SK-N-SH treated with all-trans-retinoic acid at 6 μM for 48 hours (cell line): ENCODE results near the gene SRRT.
"Not testable (repeated sequence)": the region's sequence is repeated elsewhere in the genome, so short reads cannot be mapped to it uniquely, and the experiment has no call there.

ENCODE experiments used
- ATAC-seq: fragments of 200-7000 bp; cut with Tn5 transposase; 3 replicates; pipeline ENCODE4 v1.9.1; 2020; ENCODE audit warnings: mild to moderate bottlenecking, moderate library complexity
- ARNTL ChIP-seq: fragments of 450-650 bp; formaldehyde crosslinking; IDR thresholded peaks from 2 replicates; pipeline ENCODE4 v1.5.0; 2020; ENCODE audit warnings: low read depth, mild to moderate bottlenecking, moderate library complexity, borderline replicate concordance
- BACH2 ChIP-seq: fragments of 250-450 bp; sonication (Bioruptor Pico); IDR thresholded peaks from 2 replicates; pipeline ENCODE4 v1.9.0; 2021; ENCODE audit warnings: mild to moderate bottlenecking, borderline replicate concordance
- CSRNP3 ChIP-seq: fragments of 250-450 bp; sonication (Bioruptor Pico); IDR thresholded peaks from 2 replicates; pipeline ENCODE4 v1.5.1; 2021; ENCODE audit warnings: mild to moderate bottlenecking, moderate library complexity
- ESRRG ChIP-seq: fragments of 250-450 bp; sonication (Bioruptor Pico); IDR thresholded peaks from 2 replicates; pipeline ENCODE4 v1.6.1; 2021; ENCODE audit warnings: mild to moderate bottlenecking
- GLIS3 ChIP-seq: fragments of 250-450 bp; sonication (Bioruptor Pico); IDR thresholded peaks from 2 replicates; pipeline ENCODE4 v1.5.0; 2020; ENCODE audit warnings: mild to moderate bottlenecking, moderate library complexity
- ISL1 ChIP-seq: fragments of 250-450 bp; sonication (Bioruptor Pico); IDR thresholded peaks from 2 replicates; pipeline ENCODE4 v2.1.2; 2022; ENCODE audit warnings: mild to moderate bottlenecking, moderate library complexity
- PPARA ChIP-seq: fragments of 250-450 bp; sonication (Bioruptor Pico); IDR thresholded peaks from 2 replicates; pipeline ENCODE4 v1.5.0; 2020; ENCODE audit warnings: mild to moderate bottlenecking, borderline replicate concordance
- RARB ChIP-seq: fragments of 250-450 bp; sonication (Bioruptor Pico); IDR thresholded peaks from 2 replicates; pipeline ENCODE4 v1.8.0; 2021; ENCODE audit warnings: mild to moderate bottlenecking, moderate library complexity
- SNAI2 ChIP-seq: fragments of 250-450 bp; sonication (Bioruptor Pico); IDR thresholded peaks from 2 replicates; pipeline ENCODE4 v1.5.0; 2020; ENCODE audit warnings: mild to moderate bottlenecking, moderate library complexity
- TOX ChIP-seq: fragments of 250-450 bp; sonication (Bioruptor Pico); IDR thresholded peaks from 2 replicates; pipeline ENCODE4 v1.8.0; 2021; ENCODE audit warnings: mild to moderate bottlenecking, moderate library complexity, borderline replicate concordance
- TSHZ2 ChIP-seq: fragments of 250-450 bp; sonication (Bioruptor Pico); IDR thresholded peaks from 2 replicates; pipeline ENCODE4 v1.5.0; 2020; ENCODE audit warnings: mild to moderate bottlenecking, moderate library complexity
- ZC3H10 ChIP-seq: fragments of 250-450 bp; sonication (Bioruptor Pico); IDR thresholded peaks from 2 replicates; pipeline ENCODE4 v1.5.1; 2021; ENCODE audit warnings: mild to moderate bottlenecking, moderate library complexity
- ZFP30 ChIP-seq: fragments of 450-650 bp; formaldehyde crosslinking; IDR thresholded peaks from 2 replicates; pipeline ENCODE4 v1.5.0; 2022; ENCODE audit warnings: mild to moderate bottlenecking, moderate library complexity
- ZNF70 ChIP-seq: fragments of 450-650 bp; formaldehyde crosslinking; IDR thresholded peaks from 2 replicates; pipeline ENCODE4 v1.5.0; 2020; ENCODE audit warnings: mild to moderate bottlenecking, moderate library complexity
- TF ChIP-seq, protein P1 (sequence below): fragments of 250-450 bp; sonication (Bioruptor Pico); IDR thresholded peaks from 2 replicates; pipeline ENCODE4 v1.5.1; 2020; ENCODE audit warnings: low read depth, mild to moderate bottlenecking, moderate library complexity
- TF ChIP-seq, protein P2 (sequence below): fragments of 250-450 bp; sonication (Bioruptor Pico); IDR thresholded peaks from 2 replicates; pipeline ENCODE4 v1.8.0; 2021; ENCODE audit warnings: low read depth, mild to moderate bottlenecking, moderate library complexity, borderline replicate concordance
- TF ChIP-seq, protein P3 (sequence below): fragments of 250-450 bp; sonication (Bioruptor Pico); IDR thresholded peaks from 2 replicates; pipeline ENCODE4 v1.8.0; 2020; ENCODE audit warnings: mild to moderate bottlenecking, moderate library complexity, borderline replicate concordance

The SRRT gene

DNA sequence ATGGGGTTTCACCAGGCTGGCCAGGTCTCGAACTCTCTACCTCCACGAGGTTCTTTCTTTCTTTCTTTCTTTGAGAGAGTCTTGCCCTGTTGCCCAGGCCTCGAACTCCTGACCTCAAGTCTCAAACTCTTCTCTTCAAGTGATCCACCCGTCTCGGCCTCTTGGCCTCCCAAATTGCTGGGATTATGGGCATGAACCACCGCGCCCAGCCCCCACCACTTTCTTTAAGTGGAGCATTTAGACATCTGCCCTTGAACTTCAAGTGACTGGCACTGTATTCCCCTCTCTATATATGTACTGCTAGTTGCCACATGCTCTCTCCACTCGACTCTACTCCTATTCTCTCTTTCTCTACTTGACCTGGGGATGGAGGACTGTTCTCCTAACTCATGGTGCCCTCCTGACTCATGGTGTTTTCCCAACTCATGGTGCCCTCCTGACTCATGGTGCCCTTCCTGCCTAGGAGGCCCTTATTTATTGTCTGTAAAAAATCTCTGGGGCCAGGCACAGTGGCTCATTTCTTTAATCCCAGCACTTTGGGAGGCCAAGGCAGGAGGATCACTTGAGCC, 40.1 kb downstream of the SRRT start:
- no peak for ATAC-seq
- TF ChIP-seq GLIS3 (CRISPR knock-in tag) (no peak), CSRNP3 (CRISPR knock-in tag) (no peak), ZFP30 (CRISPR knock-in tag) (no peak), ZNF70 (CRISPR knock-in tag) (no peak)
- TF ChIP-seq, protein P1, sequence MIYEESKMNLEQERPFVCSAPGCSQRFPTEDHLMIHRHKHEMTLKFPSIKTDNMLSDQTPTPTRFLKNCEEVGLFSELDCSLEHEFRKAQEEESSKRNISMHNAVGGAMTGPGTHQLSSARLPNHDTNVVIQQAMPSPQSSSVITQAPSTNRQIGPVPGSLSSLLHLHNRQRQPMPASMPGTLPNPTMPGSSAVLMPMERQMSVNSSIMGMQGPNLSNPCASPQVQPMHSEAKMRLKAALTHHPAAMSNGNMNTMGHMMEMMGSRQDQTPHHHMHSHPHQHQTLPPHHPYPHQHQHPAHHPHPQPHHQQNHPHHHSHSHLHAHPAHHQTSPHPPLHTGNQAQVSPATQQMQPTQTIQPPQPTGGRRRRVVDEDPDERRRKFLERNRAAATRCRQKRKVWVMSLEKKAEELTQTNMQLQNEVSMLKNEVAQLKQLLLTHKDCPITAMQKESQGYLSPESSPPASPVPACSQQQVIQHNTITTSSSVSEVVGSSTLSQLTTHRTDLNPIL = no peak

DNA sequence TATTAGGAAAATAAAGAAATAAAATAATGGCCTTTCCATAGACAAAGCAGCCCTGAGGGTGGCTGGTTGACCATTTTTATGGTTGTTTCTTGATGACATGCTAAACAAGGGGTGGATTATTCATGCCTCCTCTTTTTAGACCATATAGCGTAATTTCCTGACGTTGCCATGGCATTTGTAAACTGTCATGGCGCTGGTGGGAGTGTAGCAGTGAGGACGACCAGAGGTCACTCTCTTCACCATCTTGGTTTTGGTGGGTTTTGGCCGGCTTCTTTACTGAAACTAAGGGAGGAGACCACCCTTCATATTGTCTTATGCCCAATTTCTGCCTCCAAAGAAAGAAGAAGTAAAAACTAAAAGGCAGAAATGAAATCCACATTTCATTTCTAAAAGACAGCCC, 44.4 kb downstream of the SRRT start:
- ATAC-seq = not testable (repeated sequence)

- ATAC-seq = not testable (repeated sequence)
These were observed 45.0 kb downstream of the SRRT start for GRCh38 chr7:100919779-100920437.

GRCh38 chr7:100921039-100921438, 46.1 kb downstream of the SRRT start:
- ATAC-seq = no peak
- TF ChIP-seq ARNTL (CRISPR knock-in tag) (no peak), TOX (CRISPR knock-in tag) (no peak), ZFP30 (CRISPR knock-in tag) (no peak)

GRCh38 chr7:100923616-100924015, 48.7 kb downstream of the SRRT start:
- ATAC-seq = not testable (repeated sequence)

DNA sequence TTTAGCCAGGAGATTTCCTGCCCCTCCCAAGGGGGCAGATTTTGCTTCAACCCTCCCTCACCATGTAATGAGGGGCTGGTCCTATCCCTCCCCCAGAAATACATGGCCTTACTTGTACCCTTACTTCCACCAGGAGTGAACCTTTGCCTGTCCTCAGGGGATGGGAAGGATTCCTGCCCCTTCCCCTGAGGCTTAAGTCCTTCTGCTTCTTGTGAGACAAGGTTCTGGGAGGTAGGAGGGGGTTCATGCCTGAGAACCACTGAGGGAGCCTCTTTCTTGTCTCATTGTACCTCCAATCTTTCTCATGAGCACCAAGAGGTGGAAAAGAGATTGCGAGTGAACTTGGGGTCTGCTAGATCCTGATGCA, 54.9 kb downstream of the SRRT start:
- ATAC-seq = no peak
- TF ChIP-seq ARNTL (CRISPR knock-in tag) = no peak
- no peak for TF ChIP-seq ISL1
- no peak for TF ChIP-seq ESRRG (CRISPR knock-in tag)
- TF ChIP-seq, protein P2, sequence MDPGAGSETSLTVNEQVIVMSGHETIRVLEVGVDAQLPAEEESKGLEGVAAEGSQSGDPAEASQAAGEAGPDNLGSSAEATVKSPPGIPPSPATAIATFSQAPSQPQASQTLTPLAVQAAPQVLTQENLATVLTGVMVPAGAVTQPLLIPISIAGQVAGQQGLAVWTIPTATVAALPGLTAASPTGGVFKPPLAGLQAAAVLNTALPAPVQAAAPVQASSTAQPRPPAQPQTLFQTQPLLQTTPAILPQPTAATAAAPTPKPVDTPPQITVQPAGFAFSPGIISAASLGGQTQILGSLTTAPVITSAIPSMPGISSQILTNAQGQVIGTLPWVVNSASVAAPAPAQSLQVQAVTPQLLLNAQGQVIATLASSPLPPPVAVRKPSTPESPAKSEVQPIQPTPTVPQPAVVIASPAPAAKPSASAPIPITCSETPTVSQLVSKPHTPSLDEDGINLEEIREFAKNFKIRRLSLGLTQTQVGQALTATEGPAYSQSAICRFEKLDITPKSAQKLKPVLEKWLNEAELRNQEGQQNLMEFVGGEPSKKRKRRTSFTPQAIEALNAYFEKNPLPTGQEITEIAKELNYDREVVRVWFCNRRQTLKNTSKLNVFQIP (CRISPR knock-in tag) = no peak
- TF ChIP-seq ZC3H10 (CRISPR knock-in tag) = no peak
- no peak for TF ChIP-seq PPARA (CRISPR knock-in tag)
- no peak for TF ChIP-seq BACH2 (CRISPR knock-in tag)
- TF ChIP-seq, all 23 proteins: peak for 0

GRCh38 chr7:100933734-100934133, 58.8 kb downstream of the SRRT start:
- ATAC-seq = no peak
- TF ChIP-seq TOX (CRISPR knock-in tag) (no peak), SNAI2 (CRISPR knock-in tag) (no peak), ZFP30 (CRISPR knock-in tag) (no peak), BACH2 (CRISPR knock-in tag) (no peak), ISL1 (no peak), ESRRG (CRISPR knock-in tag) (no peak), ARNTL (CRISPR knock-in tag) (no peak), ZC3H10 (CRISPR knock-in tag) (no peak), TSHZ2 (CRISPR knock-in tag) (no peak), PPARA (CRISPR knock-in tag) (no peak), RARB (no peak)
- TF ChIP-seq, protein P2 (CRISPR knock-in tag) = no peak
- TF ChIP-seq, protein P3, sequence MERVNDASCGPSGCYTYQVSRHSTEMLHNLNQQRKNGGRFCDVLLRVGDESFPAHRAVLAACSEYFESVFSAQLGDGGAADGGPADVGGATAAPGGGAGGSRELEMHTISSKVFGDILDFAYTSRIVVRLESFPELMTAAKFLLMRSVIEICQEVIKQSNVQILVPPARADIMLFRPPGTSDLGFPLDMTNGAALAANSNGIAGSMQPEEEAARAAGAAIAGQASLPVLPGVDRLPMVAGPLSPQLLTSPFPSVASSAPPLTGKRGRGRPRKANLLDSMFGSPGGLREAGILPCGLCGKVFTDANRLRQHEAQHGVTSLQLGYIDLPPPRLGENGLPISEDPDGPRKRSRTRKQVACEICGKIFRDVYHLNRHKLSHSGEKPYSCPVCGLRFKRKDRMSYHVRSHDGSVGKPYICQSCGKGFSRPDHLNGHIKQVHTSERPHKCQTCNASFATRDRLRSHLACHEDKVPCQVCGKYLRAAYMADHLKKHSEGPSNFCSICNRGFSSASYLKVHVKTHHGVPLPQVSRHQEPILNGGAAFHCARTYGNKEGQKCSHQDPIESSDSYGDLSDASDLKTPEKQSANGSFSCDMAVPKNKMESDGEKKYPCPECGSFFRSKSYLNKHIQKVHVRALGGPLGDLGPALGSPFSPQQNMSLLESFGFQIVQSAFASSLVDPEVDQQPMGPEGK = no peak

DNA sequence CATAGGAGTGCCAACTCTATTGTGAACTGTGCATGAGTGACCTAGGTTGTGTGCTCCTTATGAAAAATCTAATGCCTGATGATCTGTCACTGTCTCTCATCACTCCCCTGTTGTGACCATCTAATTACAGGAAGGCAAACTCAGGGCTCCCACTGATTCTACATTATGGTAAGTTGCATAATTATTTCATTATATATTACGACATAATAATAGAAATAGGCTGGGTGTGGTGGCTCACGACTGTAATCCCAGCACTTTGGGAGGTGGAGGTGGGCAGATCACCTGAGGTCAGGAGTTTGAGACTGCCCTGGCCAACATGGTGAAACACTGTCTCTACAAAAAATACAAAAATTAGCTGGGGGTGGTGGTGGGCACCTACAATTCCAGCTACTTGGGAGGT, 60.5 kb downstream of the SRRT start:
- not testable (repeated sequence) for ATAC-seq
